A673 (cell line): ENCODE data around the gene BTRC. TPM values are rescaled to one million over a fixed set of nuclear protein-coding genes. Genes with fewer than 3 reads are reported as not detected.

Experiments used
- BruUV-seq: library from RNA; stranded (reverse); fragments of 400-500 nt; replicated peaks from 2 replicates; lab custom pipeline; 2021; lab: Mats Ljungman, UMichigan
- CTCF ChIA-PET: fragments of 300-600 bp; sonication (Branson Sonifier 250); formaldehyde crosslinking; loops from one replicate; lab custom pipeline; 2022; ENCODE audit warnings: antibody characterized with exemption; lab: Charles Lee
- POLR2A ChIA-PET: fragments of 300-600 bp; sonication (Branson Sonifier 250); formaldehyde crosslinking; loops from one replicate; lab custom pipeline; 2022; ENCODE audit warnings: antibody characterized with exemption; ENCODE audit not compliant: low non-redundant PET; lab: Charles Lee
- DNase-seq: peaks from one replicate; pipeline ENCODE4 v3.0.0-alpha.2; 2015; ENCODE audit warnings: low spot score
- H3K27ac ChIP-seq: fragments of 200-600 bp; sonication (generic); 2 replicates; pipeline ENCODE4 v1.5.1; 2016; ENCODE audit warnings: mixed run types, low read depth, mild to moderate bottlenecking, mixed read lengths, antibody characterized with exemption, low read length; ENCODE audit not compliant: poor library complexity, severe bottlenecking
- H3K27me3 ChIP-seq: fragments of 200-600 bp; sonication (generic); replicated peaks from 2 replicates; pipeline ENCODE4 v1.6.1; 2017; ENCODE audit warnings: mixed run types, low read depth, mild to moderate bottlenecking, mixed read lengths, antibody characterized with exemption, low read length; ENCODE audit not compliant: insufficient read depth, poor library complexity
- H3K36me3 ChIP-seq: fragments of 200-600 bp; sonication (generic); 2 replicates; pipeline ENCODE4 v1.6.1; 2016; ENCODE audit warnings: mixed run types, mild to moderate bottlenecking, mixed read lengths, antibody characterized with exemption, low read length; ENCODE audit not compliant: insufficient read depth, poor library complexity, severe bottlenecking
- H3K4me1 ChIP-seq: fragments of 200-600 bp; sonication (generic); 2 replicates; pipeline ENCODE4 v1.6.1; 2017; ENCODE audit warnings: mixed run types, mild to moderate bottlenecking, mixed read lengths, antibody characterized with exemption, low read length; ENCODE audit not compliant: insufficient read depth, poor library complexity, severe bottlenecking
- H3K4me3 ChIP-seq: fragments of 200-600 bp; sonication (generic); 2 replicates; pipeline ENCODE4 v1.5.1; 2016; ENCODE audit warnings: low read depth, mixed run types, mild to moderate bottlenecking, mixed read lengths, low read length; ENCODE audit not compliant: poor library complexity, severe bottlenecking
- H3K9me3 ChIP-seq: fragments of 200-600 bp; sonication (generic); 2 replicates; pipeline ENCODE4 v1.6.1; 2016; ENCODE audit warnings: mixed run types, low read depth, mild to moderate bottlenecking, mixed read lengths, antibody characterized with exemption, low read length; ENCODE audit not compliant: poor library complexity, severe bottlenecking
- CTCF ChIP-seq: fragments of 300-800, 200-600 bp; sonication (generic); conservative IDR thresholded peaks from 2 replicates; pipeline ENCODE4 v1.5.1; 2017; ENCODE audit warnings: low read depth, mild to moderate bottlenecking, antibody characterized with exemption, low read length, moderate library complexity, mixed read lengths
- EZH2 ChIP-seq: fragments of 200-600 bp; sonication (generic); IDR thresholded peaks from 2 replicates; pipeline ENCODE4 v1.6.1; 2017; ENCODE audit warnings: borderline replicate concordance, low read depth, mild to moderate bottlenecking, mixed read lengths, antibody characterized with exemption, low read length; ENCODE audit not compliant: poor library complexity, severe bottlenecking
- intact Hi-C: fragments of 100-400 bp; cut with micrococcal nuclease; formaldehyde crosslinking; loops from one replicate; pipeline ENCODE4 v1.10.0; 2022; ENCODE audit not compliant: unreplicated experiment
- total RNA-seq: library from RNA; stranded (reverse); gene quantifications from 2 replicates; pipeline ENCODE4 v1.2.3, GENCODE V29; 2021

BTRC gene
- total RNA-seq, 1 experiment from 2014 or later: 22.6 TPM

GRCh38 chr10:101536800-101537199, 182.8 kb downstream of the BTRC start:
- Histone ChIP-seq H3K4me3 (no peak overlapping the region), H3K4me1 (no peaks in the 10 kb centered on the region), H3K9me3 (no peaks in the 10 kb centered on the region), H3K36me3 (no peaks in the 10 kb centered on the region), H3K27me3 (no peaks in the 10 kb centered on the region), H3K27ac (no peak overlapping the region)
- no peak for TF ChIP-seq EZH2
- TF ChIP-seq CTCF: peak; percentile 76
- intact Hi-C loops: no loop called here
- BruUV-seq: no TSS peak
- CTCF ChIA-PET: no interaction called here
- POLR2A ChIA-PET: no interaction called here
- peak; percentile 63 for DNase-seq

GRCh38 chr10:101538446-101538845, 184.5 kb downstream of the BTRC start:
- no TSS peak for BruUV-seq
- CTCF ChIA-PET: no interaction called here
- H3K4me3 ChIP-seq: no peak overlapping the region
- H3K36me3 ChIP-seq: no peaks in the 10 kb centered on the region
- no peak for TF ChIP-seq EZH2
- no peak for TF ChIP-seq CTCF
- no peak overlapping the region for H3K27ac ChIP-seq
- no peaks in the 10 kb centered on the region for H3K4me1 ChIP-seq
- DNase-seq: no peak
- H3K27me3 ChIP-seq: no peaks in the 10 kb centered on the region
- intact Hi-C loops: no loop called here
- no peaks in the 10 kb centered on the region for H3K9me3 ChIP-seq
- POLR2A ChIA-PET: no interaction called here

- BruUV-seq: no TSS peak
- CTCF ChIA-PET: no interaction called here
These were observed 191.9 kb downstream of the BTRC start for GRCh38 chr10:101545898-101546297.

GRCh38 chr10:101550965-101551364, 197.0 kb downstream of the BTRC start:
- no peaks in the 10 kb centered on the region for H3K9me3 ChIP-seq
- H3K27me3 ChIP-seq: no peaks in the 10 kb centered on the region
- ChIA-PET CTCF (no interaction called here), POLR2A (no interaction called here)
- no TSS peak for BruUV-seq
- H3K27ac ChIP-seq: no peak overlapping the region
- H3K4me3 ChIP-seq: no peak overlapping the region
- TF ChIP-seq EZH2 (no peak), CTCF (no peak)
- H3K4me1 ChIP-seq: no peaks in the 10 kb centered on the region
- DNase-seq: no peak
- intact Hi-C loops: no loop called here
- no peaks in the 10 kb centered on the region for H3K36me3 ChIP-seq

More at GRCh38 chr10:101545898-101546297, 191.9 kb downstream of the BTRC start:
- no peak for TF ChIP-seq EZH2
- POLR2A ChIA-PET: no interaction called here
- Histone ChIP-seq H3K4me1 (no peaks in the 10 kb centered on the region), H3K4me3 (no peak overlapping the region), H3K9me3 (no peaks in the 10 kb centered on the region), H3K27ac (no peak overlapping the region), H3K27me3 (no peaks in the 10 kb centered on the region), H3K36me3 (no peaks in the 10 kb centered on the region)
- peak; percentile 58 for DNase-seq
- intact Hi-C loops: no loop called here
